ENCODE data around the gene CCDC34.
A peak's percentile ranks its signal among the peaks of the same experiment; 100 is the strongest.

CCDC34 gene

GRCh38 chr11:27362749-27363575 is at the start of gene CCDC34:
Gene CCDC34 (minus strand): TSS chr11:27363215. CDS start chr11:27363194, 21 bp downstream.
- DNase-seq: peak; percentile 73

DNA sequence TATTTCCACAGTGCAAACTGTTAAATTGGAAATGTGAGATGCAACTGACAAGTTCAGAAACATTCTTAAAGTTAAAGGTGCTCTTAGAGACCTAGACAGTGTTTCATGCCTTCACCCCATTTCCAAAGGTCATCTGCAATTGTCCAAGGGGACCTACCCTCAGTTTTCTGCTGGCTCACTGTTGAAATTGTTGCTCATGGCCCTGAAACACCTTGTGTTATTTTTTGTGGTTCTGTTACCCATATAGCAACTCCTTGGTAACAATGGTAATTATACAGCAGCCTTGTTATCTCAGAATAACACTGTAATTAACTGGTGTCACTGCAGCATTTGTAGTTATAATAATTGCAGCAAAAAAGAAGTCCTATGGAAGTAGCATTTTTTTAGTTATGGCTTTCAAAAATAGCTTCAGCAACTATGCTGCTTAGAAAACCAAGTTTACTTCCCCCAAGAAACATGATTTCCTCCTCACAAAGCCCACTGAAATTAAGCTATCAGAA is 49.2 kb upstream of the CCDC34 start:
- peak; percentile 43 for DNase-seq

GRCh38 chr11:27411328-27411727 is 48.3 kb upstream of the CCDC34 start:
- DNase-seq: no peak

DNA sequence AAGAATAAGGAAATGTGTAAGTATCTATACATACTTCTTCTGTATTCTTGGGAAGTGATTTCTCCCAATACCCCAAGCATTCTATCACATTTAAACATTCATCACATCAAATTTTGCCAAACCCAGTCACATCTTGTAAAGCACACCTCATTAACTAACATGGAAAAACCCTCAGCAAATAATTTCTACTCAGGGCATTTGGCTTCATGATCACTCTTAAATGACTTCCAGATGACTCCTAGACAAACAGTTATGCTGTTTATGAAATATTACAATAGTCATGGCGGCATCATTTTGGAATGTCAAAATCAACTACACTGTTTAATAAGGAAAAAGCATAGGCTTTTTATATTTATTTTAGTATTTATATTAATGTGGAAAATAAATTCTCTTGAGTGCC is 47.3 kb upstream of the CCDC34 start:
- DNase-seq: no peak

DNA sequence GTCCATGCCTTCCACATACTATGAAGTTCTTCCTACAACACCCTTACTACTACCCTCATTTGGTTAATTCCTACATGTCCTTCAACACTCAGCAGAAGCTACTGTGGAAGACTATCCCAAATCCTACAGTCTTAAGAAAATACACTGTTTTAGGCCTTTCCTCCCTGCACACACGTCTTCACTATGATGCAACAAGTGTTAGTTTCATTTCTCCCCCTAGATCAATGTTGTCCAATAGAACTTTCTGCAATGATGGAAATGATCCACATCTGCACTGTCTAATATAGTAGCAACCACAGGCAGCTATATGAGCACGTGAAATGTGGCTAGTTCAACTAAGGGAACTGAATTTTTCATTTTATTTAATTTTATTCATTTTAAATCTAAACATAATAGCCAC is 46.7 kb upstream of the CCDC34 start:
- no peak for DNase-seq

- DNase-seq: no peak
Observed at GRCh38 chr11:27409049-27409448, 46.0 kb upstream of the CCDC34 start.

DNA sequence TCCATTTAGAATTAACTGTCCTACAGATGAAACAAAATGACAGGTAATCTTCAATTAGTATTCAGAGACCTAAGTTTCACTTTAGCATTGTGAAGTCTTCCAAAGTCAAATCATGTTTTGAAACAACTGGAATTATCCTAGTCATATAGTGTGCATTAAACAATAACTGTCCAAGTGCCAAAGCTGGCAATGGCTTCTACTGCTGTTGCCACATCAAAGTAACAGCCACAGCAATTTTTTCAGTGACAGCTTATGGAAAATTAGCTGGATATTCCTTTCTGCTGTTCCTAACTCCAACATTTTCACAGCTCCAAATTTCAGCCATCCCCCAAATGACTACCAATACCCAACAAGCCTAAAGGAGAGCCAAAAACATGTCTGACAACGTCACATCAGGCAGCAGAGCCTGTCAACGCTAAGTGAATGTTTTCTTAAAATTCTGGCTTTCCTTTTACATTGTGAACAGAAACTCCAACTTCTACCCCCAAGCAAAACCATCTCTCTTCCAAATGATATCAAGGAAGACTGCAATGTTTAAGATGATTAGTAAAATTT is 45.3 kb upstream of the CCDC34 start:
- no peak for DNase-seq

DNA sequence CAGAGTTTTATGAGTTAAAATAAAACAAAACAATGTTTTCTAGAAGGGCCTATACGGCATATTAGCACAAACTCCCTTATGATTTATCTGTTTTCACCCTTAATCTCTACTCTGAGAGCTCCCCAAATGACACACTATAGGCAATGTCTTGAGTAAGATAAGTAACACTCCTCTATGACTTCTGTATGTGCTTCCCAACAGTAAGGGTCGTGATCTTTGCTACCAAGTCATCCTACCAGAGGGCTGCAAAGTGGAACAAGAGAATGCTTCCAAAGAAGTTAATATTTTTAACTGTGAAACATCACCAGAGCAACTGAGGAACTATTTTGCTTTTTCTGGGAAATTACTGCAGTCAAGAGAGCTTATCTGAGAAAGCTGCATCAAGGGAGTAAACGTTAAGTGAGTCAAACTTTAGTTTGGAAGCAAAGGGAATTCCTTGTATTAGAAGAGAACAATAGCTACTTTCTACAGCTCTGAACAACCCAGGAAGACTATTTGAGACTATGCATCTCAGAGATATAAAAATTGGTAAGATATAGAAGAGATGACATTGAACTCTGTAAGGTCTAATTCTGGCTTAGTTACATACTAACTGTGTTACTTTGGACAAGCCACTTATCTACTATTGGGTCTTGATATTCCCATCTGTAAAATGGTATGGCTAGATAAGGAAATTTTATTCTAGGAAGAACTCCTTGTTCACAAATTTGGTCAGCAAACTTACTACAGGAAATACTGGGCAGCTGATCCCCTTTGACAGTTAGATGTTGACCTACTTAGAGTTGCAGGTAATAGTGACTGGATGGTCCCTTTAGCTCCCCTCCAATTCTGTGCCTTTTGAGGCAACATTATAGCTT is 43.7 kb upstream of the CCDC34 start:
- no peak for DNase-seq

DNA sequence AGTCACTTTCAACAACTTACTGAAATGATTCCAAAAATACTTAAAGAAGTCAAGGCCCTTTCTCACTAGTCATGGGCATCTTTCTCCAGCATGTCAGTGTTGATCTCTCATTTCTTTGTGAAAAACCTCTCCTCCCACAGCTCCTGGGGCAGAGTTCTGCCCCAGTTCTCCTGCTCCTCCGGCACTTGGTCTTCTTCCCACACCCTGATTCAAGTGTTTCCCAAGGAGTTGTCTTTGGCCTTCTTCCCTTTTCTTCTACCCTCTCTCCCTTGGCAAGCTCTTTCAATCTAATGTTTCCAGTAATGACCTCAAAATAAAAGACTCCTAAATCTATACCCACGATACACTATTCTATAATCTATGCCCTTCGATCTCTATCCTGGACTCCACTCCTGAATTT is 42.1 kb upstream of the CCDC34 start:
- DNase-seq: no peak

GRCh38 chr11:27404427-27404826 is 41.4 kb upstream of the CCDC34 start:
- no peak for DNase-seq

DNA sequence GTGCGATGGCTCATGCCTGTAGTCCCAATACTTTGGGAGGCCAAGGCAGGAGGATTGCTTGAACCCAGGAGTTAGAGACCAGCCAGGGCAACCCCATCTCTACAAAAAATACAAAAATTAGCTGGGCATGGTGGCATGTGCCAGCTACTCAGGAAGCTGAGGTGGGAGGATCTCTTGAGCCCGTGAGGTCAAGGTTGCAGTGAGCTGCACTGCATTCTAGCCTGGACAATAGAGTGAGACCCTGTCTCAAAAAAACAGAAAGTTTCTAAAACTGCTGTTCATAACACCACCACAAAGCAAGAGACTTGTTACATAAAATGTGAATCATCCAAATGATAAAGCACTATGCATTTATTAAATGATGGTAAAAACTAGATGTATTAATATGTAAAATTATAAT is 40.2 kb upstream of the CCDC34 start:
- DNase-seq: no peak

- DNase-seq: no peak
Observed at GRCh38 chr11:27402450-27402849, 39.4 kb upstream of the CCDC34 start.

DNA sequence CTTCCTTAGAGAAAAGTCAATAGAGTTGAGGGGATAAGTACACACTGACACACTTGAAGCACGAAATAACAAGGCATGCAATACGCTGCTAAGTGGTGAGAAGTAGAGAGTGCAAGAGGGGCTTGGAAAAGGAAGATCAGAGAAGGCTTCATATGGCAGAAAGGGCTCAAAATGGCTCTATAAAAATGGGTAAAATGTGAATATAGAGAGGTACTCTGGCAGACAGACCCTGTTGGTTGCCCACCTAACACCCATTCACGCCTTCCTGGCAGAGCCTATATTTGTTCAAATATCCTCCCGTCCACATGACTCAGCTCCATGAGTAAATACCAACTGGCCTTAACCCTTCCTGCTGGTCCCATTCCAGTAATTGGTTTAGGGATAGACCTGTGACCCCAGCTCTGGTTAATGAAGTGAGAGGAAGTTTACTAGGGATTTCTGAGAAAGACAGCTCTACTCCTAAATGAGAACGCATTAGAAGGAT is 38.9 kb upstream of the CCDC34 start:
- no peak for DNase-seq

DNA sequence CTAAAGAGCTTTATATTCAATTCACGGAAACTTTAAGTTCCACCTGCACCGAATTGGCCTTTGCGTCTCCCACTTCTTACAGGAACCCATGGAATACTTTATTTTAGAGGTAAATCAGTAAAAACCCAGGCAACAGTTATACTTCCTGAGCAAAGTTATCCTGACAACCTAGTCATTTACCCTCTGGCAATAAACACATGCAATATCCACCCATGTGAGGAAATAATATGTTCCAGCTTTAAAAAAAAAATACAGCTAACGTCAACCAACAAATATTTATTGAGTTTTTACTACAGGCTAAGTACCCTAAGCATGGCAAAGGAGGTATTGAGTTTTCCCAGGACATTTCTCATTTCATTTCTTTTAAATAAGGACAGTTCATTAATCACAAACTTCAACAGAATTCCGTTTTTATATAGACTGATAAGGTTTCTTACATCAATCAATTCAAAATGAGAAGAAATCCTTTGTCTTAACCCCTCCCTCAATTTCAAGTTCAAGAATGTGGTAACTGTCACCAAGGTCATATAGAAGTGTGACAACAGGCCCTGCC is 38.3 kb upstream of the CCDC34 start:
- DNase-seq: no peak

DNA sequence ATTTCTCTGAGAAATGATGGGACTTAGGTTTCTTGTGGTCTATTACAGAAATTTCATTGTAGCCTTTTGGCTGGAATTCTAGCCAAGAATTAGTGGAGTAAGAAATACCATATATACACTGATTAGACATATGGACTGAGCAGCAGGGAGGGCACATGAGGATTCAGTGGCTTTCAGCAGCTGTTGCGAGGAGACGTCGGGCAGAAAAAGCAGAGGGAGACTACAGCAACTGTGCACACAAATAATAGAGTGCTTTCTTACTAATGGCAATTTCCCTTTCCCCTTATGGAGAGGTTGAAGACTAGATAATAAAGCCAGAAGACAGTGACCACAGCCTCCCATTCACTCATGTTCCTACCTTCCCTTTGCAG is 35.4 kb upstream of the CCDC34 start:
- DNase-seq: no peak

DNA sequence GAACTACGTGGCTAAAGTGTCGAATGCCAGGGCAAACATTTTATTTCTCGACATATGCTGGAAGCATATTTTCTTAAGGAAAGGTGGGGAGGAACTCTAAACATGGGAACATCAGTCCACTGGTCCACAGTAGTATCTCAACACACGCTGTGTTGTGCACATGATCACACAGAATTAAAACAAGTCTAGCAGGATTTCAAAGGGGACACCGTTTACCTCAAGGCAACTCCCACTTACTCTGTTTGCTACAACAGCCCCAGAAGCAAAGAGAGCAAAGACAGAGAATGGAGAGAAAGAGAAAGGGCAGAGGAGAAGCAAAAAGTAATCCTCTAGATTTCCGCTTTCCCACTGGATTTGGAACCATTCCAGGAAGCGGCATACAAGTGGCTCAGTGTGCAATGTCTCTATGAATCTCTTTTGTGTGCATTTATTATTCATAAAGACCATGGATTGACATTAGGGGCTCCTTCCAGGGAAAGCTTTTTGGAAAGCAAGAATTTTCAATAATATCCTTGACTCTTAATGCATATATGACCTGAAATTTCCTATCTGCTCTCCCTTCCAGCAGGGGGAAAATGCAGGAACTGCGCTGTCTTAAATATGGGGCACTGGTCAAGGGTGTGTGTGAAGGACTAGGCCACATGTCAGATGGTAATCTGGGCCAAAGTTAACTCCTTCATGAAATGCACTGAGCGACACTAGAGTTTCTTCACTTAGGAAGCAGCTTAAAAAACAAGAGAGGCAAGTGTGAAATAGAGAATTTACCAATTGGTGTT is 34.8 kb upstream of the CCDC34 start:
- DNase-seq: no peak

DNA sequence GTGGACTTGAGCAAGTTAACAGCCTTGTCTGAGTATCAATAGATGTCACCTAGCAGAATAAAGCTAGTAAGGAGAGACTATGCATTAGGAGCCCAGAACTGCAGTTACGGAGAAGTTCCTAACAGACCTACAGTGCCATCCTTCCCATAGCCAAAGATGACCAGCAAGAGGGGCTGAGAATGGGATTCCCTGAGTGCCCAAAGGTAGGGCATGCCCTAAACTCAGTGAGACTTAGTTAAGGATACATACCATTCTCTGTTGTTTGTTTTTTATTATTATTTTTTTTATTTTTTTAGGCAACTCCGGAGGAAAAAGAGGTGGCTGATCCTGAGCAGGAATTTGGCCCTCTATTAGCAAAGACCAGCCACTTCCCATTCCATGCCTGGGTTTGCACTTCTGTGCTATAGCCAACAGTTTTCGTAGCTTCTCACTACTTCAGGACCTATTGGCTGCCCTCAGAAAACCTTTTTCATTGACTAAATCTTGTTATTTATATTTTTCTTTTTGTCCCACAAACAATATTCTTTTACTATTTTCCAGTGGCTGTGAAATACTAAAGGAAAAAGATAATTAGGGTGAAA is 33.3 kb upstream of the CCDC34 start:
- no peak for DNase-seq

DNA sequence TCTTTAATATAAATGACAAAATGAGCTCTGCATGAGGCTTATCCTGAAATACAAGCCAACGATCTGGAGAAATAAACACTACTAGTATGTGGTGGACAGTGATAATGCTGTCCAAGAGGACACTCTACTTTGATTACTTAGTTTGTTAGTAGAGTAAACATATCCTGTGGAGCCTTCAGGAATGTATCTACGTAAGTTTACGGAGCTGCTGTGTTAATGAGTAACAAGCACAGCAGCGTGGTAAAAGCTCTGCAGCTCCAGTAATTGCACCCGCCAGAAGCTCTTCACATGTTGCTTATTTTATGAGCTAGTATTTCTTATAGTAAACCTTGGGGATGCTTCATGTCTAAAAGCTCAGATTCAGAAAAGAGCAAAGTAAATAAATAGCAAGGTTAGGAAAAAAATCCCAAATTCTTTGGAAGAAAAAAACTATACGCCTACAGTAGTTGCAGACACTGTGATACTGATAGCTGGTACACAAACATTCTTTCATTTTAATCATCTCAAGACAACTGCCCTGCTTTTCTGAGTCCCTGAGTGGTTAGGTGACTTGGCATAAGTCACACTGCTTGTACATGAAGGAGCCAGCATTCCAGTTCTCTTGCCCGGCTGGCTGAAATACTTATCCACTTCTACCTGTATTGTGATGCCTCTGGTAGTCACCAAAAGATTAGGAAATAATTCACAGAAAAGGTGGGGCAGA is 32.7 kb upstream of the CCDC34 start:
- DNase-seq: peak; percentile 48

GRCh38 chr11:27394781-27395228 is 31.8 kb upstream of the CCDC34 start:
- DNase-seq: no peak

DNA sequence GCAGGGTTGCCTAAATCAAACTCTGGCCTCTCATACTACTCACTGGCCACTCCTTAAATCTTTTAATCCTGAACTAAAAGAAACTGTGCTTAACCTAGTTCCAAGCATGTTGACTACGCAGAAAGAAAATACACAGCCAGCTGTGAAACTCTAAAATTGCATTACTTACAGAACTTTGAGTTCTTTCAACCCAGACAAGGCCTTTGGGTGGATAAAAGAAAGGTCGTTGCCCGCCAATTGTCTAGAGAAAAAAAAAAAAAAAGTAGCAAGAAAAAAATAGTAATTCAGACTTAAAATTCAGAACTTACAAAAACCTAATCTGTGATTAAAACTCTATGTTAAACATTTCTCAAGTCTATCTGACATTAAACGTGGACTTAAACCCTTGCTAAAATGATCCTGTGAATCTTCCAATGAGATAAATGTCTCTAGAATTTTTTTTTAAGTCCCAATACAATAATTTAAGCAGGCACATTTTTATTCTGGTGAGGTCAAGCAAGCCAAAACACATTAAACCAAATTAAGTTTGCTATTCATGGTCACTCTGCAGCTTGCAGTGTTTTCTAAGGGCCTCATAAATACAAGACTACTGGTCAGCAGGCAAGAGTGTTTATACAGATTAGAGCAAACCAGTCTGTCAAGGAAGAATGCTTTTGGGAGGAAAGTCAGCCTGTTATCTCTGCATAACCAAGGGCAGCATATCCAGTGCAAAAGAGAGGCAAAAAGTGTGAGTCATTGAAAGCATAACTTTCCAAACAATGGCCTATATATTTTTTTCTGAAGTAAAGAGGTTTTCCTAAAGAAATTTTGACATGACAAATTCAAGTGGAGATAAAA is 29.5 kb upstream of the CCDC34 start:
- no peak for DNase-seq
